ENCODE results near the gene TAS2R4. TPM values are rescaled to one million over a fixed set of nuclear protein-coding genes. Genes with fewer than 3 reads are reported as not detected.
"Not testable (repeated sequence)": the region's sequence is repeated elsewhere in the genome, so short reads cannot be mapped to it uniquely, and the experiment has no call there.

Gene TAS2R4
- total RNA-seq, 1 donor from 2014 or later: 0.23 TPM

DNA sequence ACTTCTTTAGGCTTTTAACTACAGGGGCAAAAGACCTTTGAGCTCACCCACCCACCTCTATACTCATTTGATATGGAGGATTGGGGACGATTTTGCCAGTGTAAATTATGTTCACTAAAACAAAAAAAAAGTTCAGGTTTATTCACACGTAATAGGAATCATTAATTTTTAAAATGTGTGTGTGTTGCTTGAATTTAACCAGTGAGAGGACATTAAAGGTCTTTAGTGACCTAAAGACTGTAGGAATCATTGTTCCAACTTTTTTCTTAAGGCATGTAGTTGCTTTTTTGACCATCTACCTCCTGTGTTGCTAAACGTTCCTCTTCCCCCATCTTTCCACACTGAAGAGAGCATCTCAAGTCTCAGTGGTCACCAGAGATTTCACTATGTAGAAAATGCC is 37.2 kb upstream of the TAS2R4 start:
- H3K4me3 ChIP-seq (ENCODE audit: low read depth, low read length): peak overlapping the region; percentile 78
- TF ChIP-seq, protein P1, sequence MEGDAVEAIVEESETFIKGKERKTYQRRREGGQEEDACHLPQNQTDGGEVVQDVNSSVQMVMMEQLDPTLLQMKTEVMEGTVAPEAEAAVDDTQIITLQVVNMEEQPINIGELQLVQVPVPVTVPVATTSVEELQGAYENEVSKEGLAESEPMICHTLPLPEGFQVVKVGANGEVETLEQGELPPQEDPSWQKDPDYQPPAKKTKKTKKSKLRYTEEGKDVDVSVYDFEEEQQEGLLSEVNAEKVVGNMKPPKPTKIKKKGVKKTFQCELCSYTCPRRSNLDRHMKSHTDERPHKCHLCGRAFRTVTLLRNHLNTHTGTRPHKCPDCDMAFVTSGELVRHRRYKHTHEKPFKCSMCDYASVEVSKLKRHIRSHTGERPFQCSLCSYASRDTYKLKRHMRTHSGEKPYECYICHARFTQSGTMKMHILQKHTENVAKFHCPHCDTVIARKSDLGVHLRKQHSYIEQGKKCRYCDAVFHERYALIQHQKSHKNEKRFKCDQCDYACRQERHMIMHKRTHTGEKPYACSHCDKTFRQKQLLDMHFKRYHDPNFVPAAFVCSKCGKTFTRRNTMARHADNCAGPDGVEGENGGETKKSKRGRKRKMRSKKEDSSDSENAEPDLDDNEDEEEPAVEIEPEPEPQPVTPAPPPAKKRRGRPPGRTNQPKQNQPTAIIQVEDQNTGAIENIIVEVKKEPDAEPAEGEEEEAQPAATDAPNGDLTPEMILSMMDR (conservative IDR thresholded peaks at IDR 0.05; ENCODE audit: low read depth, low read length): no peak
- no peak for DNase-seq (ENCODE audit: low read depth)

DNA sequence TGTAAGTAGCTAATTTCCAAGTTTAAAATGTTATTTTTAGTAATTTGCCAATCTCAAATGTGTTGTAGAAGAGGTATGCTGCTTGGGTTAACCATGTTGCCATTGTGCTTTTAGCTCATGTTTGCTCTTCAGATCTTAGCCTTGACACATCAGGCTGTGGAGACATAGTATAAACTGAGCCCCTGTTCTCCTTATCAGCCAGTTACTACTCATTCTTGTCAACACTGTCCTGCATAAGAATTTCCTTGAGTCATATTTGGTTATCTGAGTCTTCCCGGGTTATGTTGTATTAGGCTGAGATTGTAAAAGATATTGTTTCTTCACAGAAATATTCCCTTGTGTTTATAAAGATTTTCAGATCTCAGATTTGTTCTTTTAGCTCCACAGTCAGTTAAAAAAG is 34.2 kb upstream of the TAS2R4 start:
- no peak for DNase-seq (ENCODE audit: low read depth)
- no peak overlapping the region for H3K4me3 ChIP-seq (ENCODE audit: low read depth, low read length)
- TF ChIP-seq, protein P1 (conservative IDR thresholded peaks at IDR 0.05; ENCODE audit: low read depth, low read length): no peak

DNA sequence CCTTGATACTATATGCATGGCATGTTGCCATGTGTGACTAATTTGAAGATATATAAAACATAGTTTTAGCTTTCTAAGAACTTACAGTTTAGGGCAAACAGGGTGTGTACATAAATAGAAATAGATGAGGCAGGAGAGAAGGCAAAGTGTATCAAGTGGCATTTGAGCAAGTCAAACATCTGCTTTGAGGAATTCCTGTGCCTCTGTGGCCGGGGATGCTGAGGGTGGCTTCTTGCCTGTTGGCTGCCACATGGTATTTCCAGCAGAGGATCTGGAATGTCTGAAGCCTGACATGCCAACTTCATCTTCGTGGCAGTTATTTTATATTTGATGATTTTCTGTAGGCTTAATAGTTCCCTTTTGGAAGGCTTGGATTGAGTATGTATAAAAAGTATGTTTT is 32.3 kb upstream of the TAS2R4 start:
- TF ChIP-seq, protein P1 (conservative IDR thresholded peaks at IDR 0.05; ENCODE audit: low read depth, low read length): no peak
- DNase-seq (ENCODE audit: low read depth): no peak
- no peak overlapping the region for H3K4me3 ChIP-seq (ENCODE audit: low read depth, low read length)

DNA sequence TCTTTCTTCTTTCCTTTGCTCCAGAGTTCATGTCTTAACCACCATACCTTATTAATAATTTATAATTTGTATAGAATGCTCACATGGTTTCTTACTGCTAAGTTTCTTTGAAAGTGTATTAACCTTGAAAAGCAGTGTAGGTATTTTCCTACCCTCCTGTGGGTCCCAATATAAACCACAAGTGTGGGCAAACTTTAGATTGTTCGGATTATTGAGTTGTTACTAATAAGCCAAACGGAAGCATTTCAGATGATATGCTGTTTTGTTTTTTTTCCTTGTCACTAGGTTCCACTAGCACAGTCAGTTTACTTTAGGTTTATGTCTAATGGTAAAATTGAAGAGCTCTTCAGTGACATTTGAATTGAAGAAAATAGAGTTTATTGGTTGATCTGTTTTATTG is 28.1 kb upstream of the TAS2R4 start:
- no peak overlapping the region for H3K4me3 ChIP-seq (ENCODE audit: low read depth, low read length)
- TF ChIP-seq, protein P1 (conservative IDR thresholded peaks at IDR 0.05; ENCODE audit: low read depth, low read length): no peak
- DNase-seq (ENCODE audit: low read depth): no peak

DNA sequence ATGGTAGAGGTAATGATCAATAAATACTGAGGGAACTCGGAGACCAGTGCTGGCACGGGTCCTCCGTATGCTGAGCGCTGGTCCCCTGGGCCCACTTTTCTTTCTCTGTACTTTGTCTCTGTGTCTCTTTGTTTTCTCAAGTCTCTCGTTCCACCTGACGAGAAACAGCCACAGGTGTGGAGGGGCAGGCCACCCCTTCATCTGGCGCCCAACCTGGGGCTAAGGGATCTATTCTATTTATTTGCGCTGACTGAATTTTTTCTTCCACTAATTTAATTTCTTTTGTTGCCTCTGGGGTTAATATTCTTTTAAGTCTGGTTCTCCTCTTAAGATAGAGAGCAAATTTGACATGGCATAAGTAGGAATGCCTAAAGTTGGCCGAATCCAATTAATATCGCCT is 24.6 kb upstream of the TAS2R4 start:
- not testable (repeated sequence) for DNase-seq (ENCODE audit: low read depth)

DNA sequence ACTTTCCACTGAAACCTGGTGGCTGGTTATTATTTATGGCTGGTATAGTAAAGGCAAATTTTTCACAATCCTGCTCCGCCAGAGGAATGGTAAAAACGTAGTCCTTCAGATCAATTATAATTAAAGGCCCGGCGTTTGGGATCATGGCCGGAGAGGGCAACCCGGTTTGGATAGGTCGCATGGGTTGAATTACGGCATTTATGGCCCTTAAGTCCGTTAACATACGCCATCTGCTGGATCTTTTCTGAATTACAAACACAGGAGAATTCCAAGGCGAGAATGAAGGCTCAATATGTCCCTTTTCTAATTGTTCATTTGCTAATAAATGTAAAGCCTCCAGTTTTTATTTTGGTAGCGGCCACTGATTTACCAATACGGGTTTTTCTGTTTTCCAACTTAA is 23.8 kb upstream of the TAS2R4 start:
- DNase-seq (ENCODE audit: low read depth): no peak
- no peak overlapping the region for H3K4me3 ChIP-seq (ENCODE audit: low read depth, low read length)
- TF ChIP-seq, protein P1 (conservative IDR thresholded peaks at IDR 0.05; ENCODE audit: low read depth, low read length): peak; percentile 47

More for the DNA sequence above, 24.6 kb upstream of the TAS2R4 start:
- H3K4me3 ChIP-seq (ENCODE audit: low read depth, low read length): not testable (repeated sequence)

DNA sequence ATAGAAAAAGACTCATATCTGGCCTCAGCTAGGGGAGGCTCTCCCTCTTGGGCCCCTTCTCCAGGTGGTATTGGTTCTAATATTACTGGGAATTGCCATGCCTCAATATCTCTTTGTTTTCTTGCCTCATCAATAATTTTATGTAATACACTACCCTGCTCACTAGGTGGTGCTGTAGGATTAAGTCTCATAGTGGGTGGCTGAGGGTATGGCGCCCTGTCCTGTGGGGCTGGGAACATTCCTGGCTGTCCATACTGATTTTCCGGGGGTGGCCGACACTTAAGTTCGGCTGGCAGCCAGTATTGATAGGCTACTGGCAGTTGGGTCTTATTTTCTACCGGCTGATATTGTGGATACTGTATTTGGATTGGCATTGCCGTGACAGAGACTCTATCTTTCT is 21.5 kb upstream of the TAS2R4 start:
- TF ChIP-seq, protein P1 (conservative IDR thresholded peaks at IDR 0.05; ENCODE audit: low read depth, low read length): peak; percentile 58
- no peak for DNase-seq (ENCODE audit: low read depth)
- no peak overlapping the region for H3K4me3 ChIP-seq (ENCODE audit: low read depth, low read length)

DNA sequence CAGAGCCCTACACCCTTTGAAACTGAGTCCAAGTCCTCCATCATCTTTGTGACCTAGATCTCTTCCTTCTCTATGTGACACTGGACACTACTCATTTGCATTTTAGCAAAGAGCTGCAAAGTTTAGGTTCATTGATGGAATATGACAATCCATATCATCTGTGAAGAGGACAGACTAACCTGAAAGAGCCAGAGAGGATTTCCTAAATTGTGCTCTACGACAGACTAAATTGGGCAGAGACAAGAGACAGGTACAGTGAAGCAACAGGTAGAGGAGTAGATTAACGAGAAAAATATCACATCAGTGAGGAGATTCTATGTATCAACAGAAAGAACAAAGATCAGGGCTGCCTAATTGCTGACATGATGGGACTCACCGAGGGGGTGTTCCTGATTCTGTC is 12.7 kb upstream of the TAS2R4 start, which contains the start of gene TAS2R3:
TSS of gene TAS2R3 (plus strand) at position 301 of the 400 bp plus-strand sequence. CDS start at position 363, 62 bp downstream.
- DNase-seq (ENCODE audit: low read depth): no peak
- TF ChIP-seq, protein P1 (conservative IDR thresholded peaks at IDR 0.05; ENCODE audit: low read depth, low read length): no peak
- no peak within 1 kb of the TSS for H3K4me3 ChIP-seq (ENCODE audit: low read depth, low read length)

DNA sequence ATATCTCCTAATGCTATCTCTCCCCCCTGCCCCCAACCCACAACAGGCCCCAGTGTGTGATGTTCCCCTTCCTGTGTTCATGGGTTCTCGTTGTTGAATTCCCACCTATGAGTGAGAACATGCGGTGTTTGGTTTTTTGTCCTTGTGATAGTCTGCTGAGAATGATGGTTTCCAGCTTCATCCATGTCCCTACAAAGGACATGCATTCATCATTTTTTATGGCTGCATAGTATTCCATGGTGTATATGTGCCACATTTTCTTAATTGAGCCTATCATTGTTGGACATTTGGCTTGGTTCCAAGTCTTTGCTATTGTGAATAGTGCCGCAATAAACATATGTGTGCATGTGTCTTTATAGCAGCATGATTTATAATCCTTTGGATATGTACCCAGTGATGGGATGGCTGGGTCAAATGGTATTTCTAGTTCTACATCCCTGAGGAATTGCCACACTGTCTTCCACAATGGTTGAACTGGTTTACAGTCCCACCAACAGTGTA is 6.3 kb upstream of the TAS2R4 start:
- DNase-seq (ENCODE audit: low read depth); H3K4me3 ChIP-seq (ENCODE audit: low read depth, low read length): not testable (repeated sequence)

All from epithelial cell of proximal tubule (primary cell).